PC-3 (cell line): ENCODE data around the gene P4HTM. TPM values are rescaled to one million over a fixed set of nuclear protein-coding genes. Genes with fewer than 3 reads are reported as not detected.

ENCODE experiments used
- ATAC-seq: fragments of 200-7000 bp; cut with Tn5 transposase; 2 replicates; pipeline ENCODE4 v1.9.1; 2020; ENCODE audit warnings: mild to moderate bottlenecking, moderate library complexity
- BruUV-seq: library from RNA; stranded (reverse); fragments of 400-500 nt; replicated peaks from 2 replicates; lab custom pipeline; 2021; lab: Mats Ljungman, UMichigan
- CTCF ChIA-PET: fragments of 300-600 bp; sonication (Branson Sonifier 250); formaldehyde crosslinking; loops from one replicate; lab custom pipeline; 2022; ENCODE audit warnings: antibody characterized with exemption; lab: Charles Lee
- POLR2A ChIA-PET: fragments of 300-600 bp; sonication (Branson Sonifier 250); formaldehyde crosslinking; loops from one replicate; lab custom pipeline; 2022; ENCODE audit warnings: antibody characterized with exemption; ENCODE audit not compliant: unreplicated experiment; lab: Charles Lee
- DNase-seq: peaks from one replicate; pipeline ENCODE4 v3.0.0-alpha.2; 2015
- H2AFZ ChIP-seq: fragments of 300-600 bp; sonication (generic); 2 replicates; pipeline ENCODE4 v1.6.0; 2016; ENCODE audit warnings: antibody characterized with exemption, low read length
- H3F3A ChIP-seq: fragments of 300-600 bp; sonication (generic); one replicate; pipeline ENCODE4 v1.6.0; 2017; ENCODE audit warnings: antibody characterized with exemption, low read length, control low read depth, mild to moderate bottlenecking; ENCODE audit not compliant: unreplicated experiment
- H3K27ac ChIP-seq: fragments of 300-600 bp; sonication (generic); 2 replicates; pipeline ENCODE4 v1.5.1; 2016; ENCODE audit warnings: mild to moderate bottlenecking, low read length
- H3K27me3 ChIP-seq: fragments of 300-600 bp; sonication (generic); 2 replicates; pipeline ENCODE4 v1.6.1; 2016; ENCODE audit warnings: low read length, mixed read lengths
- H3K36me3 ChIP-seq: fragments of 300-600 bp; sonication (generic); 2 replicates; pipeline ENCODE4 v1.6.1; 2016; ENCODE audit warnings: low read depth, mixed run types, low read length, mixed read lengths
- H3K4me1 ChIP-seq: fragments of 300-600 bp; sonication (generic); 2 replicates; pipeline ENCODE4 v1.5.1; 2016; ENCODE audit warnings: low read length; ENCODE audit not compliant: insufficient read depth
- H3K4me2 ChIP-seq: fragments of 300-600 bp; sonication (generic); 2 replicates; pipeline ENCODE4 v1.6.0; 2016; ENCODE audit warnings: low read length
- H3K4me3 ChIP-seq: fragments of 300-600 bp; sonication (generic); 2 replicates; pipeline ENCODE4 v1.5.1; 2016; ENCODE audit warnings: mild to moderate bottlenecking, low read length, mixed read lengths
- H3K79me2 ChIP-seq: fragments of 300-600 bp; sonication (generic); 2 replicates; pipeline ENCODE4 v1.6.1; 2017; ENCODE audit warnings: low read length, mixed read lengths
- H3K9ac ChIP-seq: fragments of 300-600 bp; sonication (generic); 2 replicates; pipeline ENCODE4 v1.6.0; 2016; ENCODE audit warnings: mild to moderate bottlenecking, low read length
- H3K9me2 ChIP-seq: fragments of 300-600 bp; sonication (generic); replicated peaks from 2 replicates; pipeline ENCODE4 v1.6.1; 2016; ENCODE audit warnings: mixed run types, low read length, mixed read lengths
- H3K9me3 ChIP-seq: fragments of 300-600 bp; sonication (generic); 2 replicates; pipeline ENCODE4 v1.6.1; 2016; ENCODE audit warnings: low read length, mixed read lengths
- H4K20me1 ChIP-seq: fragments of 300-600 bp; sonication (generic); 2 replicates; pipeline ENCODE4 v1.6.1; 2016; ENCODE audit warnings: low read length, mixed read lengths
- EZH2 ChIP-seq: fragments of 300-600 bp; sonication (generic); IDR thresholded peaks from one replicate; pipeline ENCODE4 v1.6.1; 2017; ENCODE audit warnings: antibody characterized with exemption, mild to moderate bottlenecking, low read length; ENCODE audit not compliant: unreplicated experiment
- EZH2phosphoT487 ChIP-seq: fragments of 300-600 bp; sonication (generic); IDR thresholded peaks from 2 replicates; pipeline ENCODE4 v1.6.1; 2018; ENCODE audit warnings: mild to moderate bottlenecking, antibody characterized with exemption, low read length, borderline replicate concordance
- intact Hi-C: fragments of 100-400 bp; cut with micrococcal nuclease; formaldehyde crosslinking; loops from 2 replicates; pipeline ENCODE4 v1.9.0; 2023
- total RNA-seq: library from RNA; depleted of rRNA; stranded (reverse); fragments of >200 nt; gene quantifications from 2 replicates; pipeline ENCODE4 v1.2.3, GENCODE V29; 2014
- TF ChIP-seq, protein P1 (sequence below): fragments of 300-600 bp; sonication (generic); conservative IDR thresholded peaks from 2 replicates; pipeline ENCODE4 v1.5.1; 2017; ENCODE audit warnings: antibody characterized with exemption, low read depth, mild to moderate bottlenecking, low read length

The P4HTM gene
- total RNA-seq, 1 experiment from 2014 or later = 44.5 TPM

DNA sequence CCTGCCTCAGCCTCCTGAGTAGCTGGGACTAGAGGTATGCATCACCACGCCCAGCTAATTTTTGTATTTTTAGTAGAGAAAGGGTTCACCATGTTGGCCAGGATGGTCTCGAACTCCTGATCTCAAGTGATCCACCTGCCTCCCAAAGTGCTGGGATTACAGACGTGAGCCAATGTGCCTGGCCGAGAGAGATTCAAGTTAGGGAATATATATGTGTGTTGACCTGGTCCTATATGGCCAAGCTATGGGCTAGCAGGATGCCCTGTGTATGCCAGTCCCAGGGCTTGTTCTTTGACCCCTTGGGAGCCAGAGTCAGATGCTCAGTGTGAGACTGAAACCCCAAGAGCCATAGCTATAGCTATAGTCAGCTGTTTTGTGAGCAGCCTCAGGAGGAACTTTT is 33.7 kb downstream of the P4HTM start:
- Histone ChIP-seq H3K9ac (no peak overlapping the region), H3K4me1 (peaks cover 45% of the 10 kb centered on the region), H3K27ac (no peak overlapping the region), H3K79me2 (peaks cover 88% of the 10 kb centered on the region), H3K4me3 (no peak overlapping the region), H3K27me3 (no peaks in the 10 kb centered on the region), H3K9me2 (no peaks in the 10 kb centered on the region), H3K4me2 (peak overlapping the region; percentile 32), H2AFZ (no peak overlapping the region), H4K20me1 (0 out of 2 replicates have a peak, but pooled peaks cover 13% of the 10 kb centered on the region), H3F3A (no peaks in the 10 kb centered on the region), H3K36me3 (peaks cover 45% of the 10 kb centered on the region), H3K9me3 (no peaks in the 10 kb centered on the region)
- no peak for TF ChIP-seq EZH2
- TF ChIP-seq, protein P1, sequence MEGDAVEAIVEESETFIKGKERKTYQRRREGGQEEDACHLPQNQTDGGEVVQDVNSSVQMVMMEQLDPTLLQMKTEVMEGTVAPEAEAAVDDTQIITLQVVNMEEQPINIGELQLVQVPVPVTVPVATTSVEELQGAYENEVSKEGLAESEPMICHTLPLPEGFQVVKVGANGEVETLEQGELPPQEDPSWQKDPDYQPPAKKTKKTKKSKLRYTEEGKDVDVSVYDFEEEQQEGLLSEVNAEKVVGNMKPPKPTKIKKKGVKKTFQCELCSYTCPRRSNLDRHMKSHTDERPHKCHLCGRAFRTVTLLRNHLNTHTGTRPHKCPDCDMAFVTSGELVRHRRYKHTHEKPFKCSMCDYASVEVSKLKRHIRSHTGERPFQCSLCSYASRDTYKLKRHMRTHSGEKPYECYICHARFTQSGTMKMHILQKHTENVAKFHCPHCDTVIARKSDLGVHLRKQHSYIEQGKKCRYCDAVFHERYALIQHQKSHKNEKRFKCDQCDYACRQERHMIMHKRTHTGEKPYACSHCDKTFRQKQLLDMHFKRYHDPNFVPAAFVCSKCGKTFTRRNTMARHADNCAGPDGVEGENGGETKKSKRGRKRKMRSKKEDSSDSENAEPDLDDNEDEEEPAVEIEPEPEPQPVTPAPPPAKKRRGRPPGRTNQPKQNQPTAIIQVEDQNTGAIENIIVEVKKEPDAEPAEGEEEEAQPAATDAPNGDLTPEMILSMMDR = no peak
- no peak for TF ChIP-seq EZH2phosphoT487
- ChIA-PET CTCF (no interaction called here), POLR2A (no interaction called here)
- no peak for DNase-seq
- ATAC-seq = no peak
- BruUV-seq = no TSS peak
- intact Hi-C loops = loop anchor here (5.0 kb wide), 1 partner anchor 69 kb away; the partner anchor contains the start of gene QRICH1

DNA sequence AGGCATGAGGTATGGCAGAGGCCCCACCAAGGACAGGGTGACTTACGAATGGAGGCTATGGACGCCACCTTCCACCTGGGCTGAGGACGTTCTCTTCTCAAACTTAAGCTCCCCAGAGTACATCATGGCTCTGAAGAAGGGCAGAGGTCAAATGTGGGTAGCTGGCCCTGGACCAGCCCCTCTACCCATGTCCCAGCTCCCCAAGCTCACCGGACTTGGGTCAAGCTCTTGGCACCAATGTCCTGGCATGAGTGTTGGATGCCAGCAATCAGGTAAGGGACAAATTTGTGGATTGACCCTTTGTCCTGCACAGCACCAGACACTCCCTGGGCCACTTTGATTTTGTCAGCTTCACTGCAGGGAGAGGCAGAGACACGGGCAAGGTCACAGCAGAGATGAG is 34.4 kb downstream of the P4HTM start:
- Histone ChIP-seq H4K20me1 (0 out of 2 replicates have a peak, but pooled peaks cover 13% of the 10 kb centered on the region), H3K27ac (no peak overlapping the region), H3K4me1 (peaks cover 45% of the 10 kb centered on the region), H3F3A (peaks cover under 1% of the 10 kb centered on the region), H3K9ac (no peak overlapping the region), H3K27me3 (no peaks in the 10 kb centered on the region), H3K9me2 (no peaks in the 10 kb centered on the region), H3K4me2 (peak overlapping the region; percentile 32), H2AFZ (no peak overlapping the region), H3K79me2 (peaks cover 89% of the 10 kb centered on the region), H3K4me3 (no peak overlapping the region), H3K36me3 (peaks cover 45% of the 10 kb centered on the region), H3K9me3 (no peaks in the 10 kb centered on the region)
- ChIA-PET POLR2A (no interaction called here), CTCF (no interaction called here)
- no peak for TF ChIP-seq EZH2phosphoT487
- no peak for TF ChIP-seq EZH2
- TF ChIP-seq, protein P1 = no peak
- ATAC-seq = no peak
- intact Hi-C loops = loop anchor here (5.0 kb wide), 1 partner anchor 68 kb away; the partner anchor contains the start of gene QRICH1
- no peak for DNase-seq
- no TSS peak for BruUV-seq

DNA sequence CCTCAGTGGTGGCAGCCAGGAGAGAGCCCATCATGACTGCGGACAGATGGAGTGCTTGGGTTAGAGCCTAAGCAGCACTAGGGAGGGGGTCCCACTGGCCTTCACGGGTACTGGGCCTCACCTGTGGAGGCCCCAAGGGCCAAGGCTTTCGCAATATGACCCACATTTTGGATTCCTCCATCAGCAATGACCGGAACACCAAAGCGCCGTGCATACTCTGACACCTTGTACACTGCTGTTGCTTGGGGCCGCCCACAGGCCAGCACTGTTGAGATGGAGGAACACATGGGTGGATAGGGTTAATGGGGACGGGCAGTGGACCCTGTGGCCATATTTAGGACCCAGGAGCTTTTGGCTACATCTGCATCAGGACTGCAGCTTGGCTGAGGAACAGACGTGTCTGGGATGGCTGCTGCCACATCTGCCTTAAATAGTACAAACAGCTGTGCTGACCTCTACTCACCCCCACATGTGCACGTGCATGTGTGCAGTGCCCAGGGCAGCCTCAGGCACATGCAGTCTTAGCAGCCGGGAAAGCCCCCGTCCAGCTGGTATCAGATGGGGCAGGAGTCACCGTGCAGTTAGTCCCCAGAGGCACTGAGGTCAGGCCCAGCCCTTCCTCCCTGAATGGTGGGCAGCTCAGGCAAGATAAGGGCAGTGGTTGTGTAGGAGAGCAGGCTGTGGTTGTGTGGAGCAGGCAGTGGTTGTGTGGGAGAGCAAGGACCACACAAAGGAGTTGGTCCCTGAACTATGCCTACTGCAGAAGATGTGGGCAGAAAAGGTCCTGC is 35.2 kb downstream of the P4HTM start:
- Histone ChIP-seq H3K36me3 (peaks cover 49% of the 10 kb centered on the region), H3K4me1 (peaks cover 40% of the 10 kb centered on the region), H3K79me2 (peaks cover 81% of the 10 kb centered on the region), H3K9me3 (no peaks in the 10 kb centered on the region), H3F3A (peaks cover 8% of the 10 kb centered on the region), H3K4me2 (no peak overlapping the region), H3K27ac (no peak overlapping the region), H4K20me1 (0 out of 2 replicates have a peak, but pooled peaks cover 13% of the 10 kb centered on the region), H2AFZ (no peak overlapping the region), H3K4me3 (no peak overlapping the region), H3K9me2 (no peaks in the 10 kb centered on the region), H3K9ac (no peak overlapping the region), H3K27me3 (no peaks in the 10 kb centered on the region)
- intact Hi-C loops = no loop called here
- TF ChIP-seq, protein P1 = no peak
- TF ChIP-seq EZH2 (no peak), EZH2phosphoT487 (no peak)
- ChIA-PET POLR2A (no interaction called here), CTCF (no interaction called here)
- no TSS peak for BruUV-seq
- DNase-seq (no peak), ATAC-seq (no peak)
